HepG2 (cell line): Measurements from ENCODE around the gene FKBP14. TPM values are rescaled to one million over a fixed set of nuclear protein-coding genes. Genes with fewer than 3 reads are reported as not detected.

Source experiments
- AGO2 ChIP-seq: fragments of 200-400 bp; formaldehyde crosslinking; optimal IDR thresholded peaks from 2 replicates; pipeline ENCODE3; 2017; ENCODE audit warnings: mild to moderate bottlenecking, low read depth, low read length, moderate library complexity
- ATF7 ChIP-seq, 2 experiments: fragments of 450-650 bp in 1 of 2; sonication (generic) in 1 of 2; formaldehyde crosslinking in 1 of 2; IDR thresholded peaks; 2 replicates each; pipeline versions ENCODE4 v1.4.0 to v1.6.1; 2016 to 2020; ENCODE audit warnings: antibody characterized with exemption in 1 of 2, mild to moderate bottlenecking in 1 of 2, missing genetic modification reagents in 1 of 2
- FOSL2 ChIP-seq: sonication (generic); formaldehyde crosslinking; IDR thresholded peaks from 2 replicates; pipeline ENCODE4 v1.4.0; 2020; ENCODE audit warnings: missing genetic modification reagents
- HMGXB3 ChIP-seq: sonication (generic); formaldehyde crosslinking; IDR thresholded peaks from 2 replicates; pipeline ENCODE4 v1.4.0; 2020; ENCODE audit warnings: missing genetic modification reagents, borderline replicate concordance
- MAZ ChIP-seq, 2 experiments: sonication (generic) in 1 of 2; formaldehyde crosslinking in 1 of 2; IDR thresholded peaks; 2 replicates each; pipeline versions ENCODE4 v1.5.0 to v1.6.1; 2012 to 2020; ENCODE audit warnings: low read depth in 2 of 2, mild to moderate bottlenecking in 2 of 2, borderline replicate concordance in 1 of 2, improper control_type of control experiment in 1 of 2, low read length in 1 of 2, missing genetic modification reagents in 1 of 2, moderate library complexity in 1 of 2
- MED1 ChIP-seq: sonication (generic); formaldehyde crosslinking; IDR thresholded peaks from 2 replicates; pipeline ENCODE4 v1.4.0; 2020; ENCODE audit warnings: missing genetic modification reagents
- MIXL1 ChIP-seq: IDR thresholded peaks from 2 replicates; pipeline ENCODE4 v1.6.1; 2016
- NFIC ChIP-seq: IDR thresholded peaks from 2 replicates; pipeline ENCODE4 v1.6.1; 2012; ENCODE audit warnings: mild to moderate bottlenecking, low read length, inconsistent platforms
- NONO ChIP-seq, 2 experiments: fragments of 450-650 bp in 1 of 2; sonication (generic) in 1 of 2; formaldehyde crosslinking in 1 of 2; IDR thresholded peaks in 1 of 2; conservative IDR thresholded peaks in 1 of 2; 2 replicates each; pipeline versions ENCODE4 v1.6.1 to v1.8.0; 2017 to 2022; ENCODE audit warnings: mild to moderate bottlenecking in 1 of 2, missing genetic modification reagents in 1 of 2, moderate library complexity in 1 of 2
- NR2F1 ChIP-seq, 2 experiments: fragments of 450-650 bp in 1 of 2; formaldehyde crosslinking in 1 of 2; IDR thresholded peaks; 2 replicates each; pipeline versions ENCODE4 v1.5.0 to v1.6.1; 2016 to 2020; ENCODE audit warnings: mild to moderate bottlenecking in 1 of 2, missing compliant biosample characterization in 1 of 2, missing genetic modification reagents in 1 of 2, moderate library complexity in 1 of 2
- PHF21A ChIP-seq: sonication (generic); formaldehyde crosslinking; IDR thresholded peaks from 2 replicates; pipeline ENCODE4 v1.5.0; 2020; ENCODE audit warnings: mild to moderate bottlenecking, missing genetic modification reagents
- SMC3 ChIP-seq: IDR thresholded peaks from 2 replicates; pipeline ENCODE4 v1.6.1; 2011; ENCODE audit warnings: low read length, improper control_type of control experiment
- SP140L ChIP-seq: sonication (generic); formaldehyde crosslinking; IDR thresholded peaks from 2 replicates; pipeline ENCODE4 v1.4.0; 2020; ENCODE audit warnings: missing genetic modification reagents, borderline replicate concordance
- SP4 ChIP-seq: sonication (generic); formaldehyde crosslinking; IDR thresholded peaks from 2 replicates; pipeline ENCODE4 v1.8.1; 2023; ENCODE audit warnings: mild to moderate bottlenecking, missing genetic modification reagents
- TEAD3 ChIP-seq: optimal IDR thresholded peaks from 2 replicates; pipeline ENCODE3; 2016; ENCODE audit warnings: borderline replicate concordance
- TSC22D2 ChIP-seq: sonication (generic); formaldehyde crosslinking; IDR thresholded peaks from 2 replicates; pipeline ENCODE4 v1.5.1; 2020; ENCODE audit warnings: missing genetic modification reagents, mild to moderate bottlenecking, borderline replicate concordance
- UBTF ChIP-seq: sonication (generic); formaldehyde crosslinking; IDR thresholded peaks from 2 replicates; pipeline ENCODE4 v1.4.0; 2020; ENCODE audit warnings: mild to moderate bottlenecking, missing genetic modification reagents
- ZMYM4 ChIP-seq: sonication (generic); formaldehyde crosslinking; IDR thresholded peaks from 2 replicates; pipeline ENCODE4 v1.8.1; 2023; ENCODE audit warnings: mild to moderate bottlenecking, missing genetic modification reagents
- ZNF362 ChIP-seq: sonication (generic); formaldehyde crosslinking; IDR thresholded peaks from 2 replicates; pipeline ENCODE4 v1.4.0; 2020; ENCODE audit warnings: missing genetic modification reagents, mild to moderate bottlenecking, borderline replicate concordance
- ZNF605 ChIP-seq: sonication (generic); formaldehyde crosslinking; IDR thresholded peaks from 2 replicates; pipeline ENCODE4 v1.8.0; 2022; ENCODE audit warnings: mild to moderate bottlenecking, missing genetic modification reagents
- polyA plus RNA-seq, 8 experiments: library from polyadenylated mRNA; depleted of rRNA in 3 of 8; stranded (reverse) in 7 of 8; unstranded in 1 of 8; fragments of >200 nt; fragmentation: Illumina TruSeq in 4 of 8; extraction: Trizol in 4 of 8; gene quantifications; 2 replicates each; pipeline versions ENCODE4 v1.2.1 to v1.2.3, GENCODE V29; 2011 to 2016; ENCODE audit warnings: low read depth in 4 of 8, missing spikeins in 1 of 8, mixed read lengths in 1 of 8; ENCODE audit not compliant: insufficient read depth in 1 of 8
- total RNA-seq, 5 experiments: library from RNA; depleted of rRNA; stranded (reverse); fragments of >200 nt; fragmentation: Illumina TruSeq; extraction: Trizol; gene quantifications; 2 replicates each; pipeline ENCODE4 v1.2.3, GENCODE V29; 2016; ENCODE audit warnings: low read depth in 1 of 5

The FKBP14 gene
- total and polyA plus RNA-seq, 2 of the 13 experiments (the other 11 are each of a cell fraction or from before 2014, with no cell fraction given) = 20.0 to 32.3 TPM

- TF ChIP-seq MIXL1 (CRISPR knock-in tag) (peak; percentile 34; the same call in 1 of the 2 replicates), TSC22D2 (0 out of 2 replicates have a peak, but pooled peaks have one; percentile 20), ZMYM4 (CRISPR knock-in tag) (peak; percentile 98), NFIC (no peak), ATF7 (IDR thresholded peaks at IDR 0.05) (no peak), ATF7 (CRISPR knock-in tag; IDR thresholded peaks at IDR 0.05) (no peak), SMC3 (no peak), MED1 (CRISPR knock-in tag) (no peak), PHF21A (CRISPR knock-in tag) (peak; percentile 86), TEAD3 (CRISPR knock-in tag) (peak; percentile 76), FOSL2 (CRISPR knock-in tag) (peak; percentile 29; the same call in 1 of the 2 replicates), NONO (IDR thresholded peaks at IDR 0.05) (no peak), NONO (CRISPR knock-in tag; conservative IDR thresholded peaks at IDR 0.05) (no peak), ZNF605 (CRISPR knock-in tag) (no peak; the same call in 1 of the 2 replicates), SP140L (0 out of 2 replicates have a peak, but pooled peaks have one; percentile 8), HMGXB3 (no peak), SP4 (CRISPR knock-in tag) (peak; percentile 29; the same call in 1 of the 2 replicates), NR2F1 (CRISPR knock-in tag; IDR thresholded peaks at IDR 0.05) (no peak; a peak in 1 of 4 replicates), AGO2 (no peak), UBTF (CRISPR knock-in tag) (no peak), MAZ (IDR thresholded peaks at IDR 0.05; ENCODE audit: borderline replicate concordance, low read depth, low read length) (no peak), MAZ (CRISPR knock-in tag; IDR thresholded peaks at IDR 0.05; ENCODE audit: low read depth) (peak; percentile 40; the same call in 1 of the 2 replicates), ZNF362 (no peak)
Measured at GRCh38 chr7:30026229-30027064, at the start of gene FKBP14 (continued).
